HFFc6 (cell line): ENCODE results near the gene LIN28B. TPM values are rescaled to one million over a fixed set of nuclear protein-coding genes. Genes with fewer than 3 reads are reported as not detected.
"Not testable (repeated sequence)": the region's sequence is repeated elsewhere in the genome, so short reads cannot be mapped to it uniquely, and the experiment has no call there.

Source experiments
- DNase-seq: peaks from one replicate; pipeline ENCODE4 v3.0.0-alpha.2; 2018
- H3K27ac Mint-ChIP-seq: 2 replicates; pipeline ENCODE4 v1.8.0; 2020; ENCODE audit warnings: mild to moderate bottlenecking, mixed read lengths
- H3K27me3 Mint-ChIP-seq: 2 replicates; pipeline ENCODE4 v1.8.0; 2021; ENCODE audit warnings: mild to moderate bottlenecking, moderate library complexity, mixed read lengths; ENCODE audit not compliant: insufficient read depth
- H3K36me3 Mint-ChIP-seq: 2 replicates; pipeline ENCODE4 v1.8.0; 2021; ENCODE audit warnings: low read depth, mixed read lengths
- H3K4me1 Mint-ChIP-seq: 2 replicates; pipeline ENCODE4 v1.8.0; 2020; ENCODE audit warnings: low read depth, mixed read lengths
- H3K4me3 Mint-ChIP-seq: 2 replicates; pipeline ENCODE4 v1.8.0; 2020; ENCODE audit warnings: mild to moderate bottlenecking, moderate library complexity, mixed read lengths
- H3K9me3 Mint-ChIP-seq: 2 replicates; pipeline ENCODE4 v1.8.0; 2020; ENCODE audit warnings: mild to moderate bottlenecking, mixed read lengths
- CTCF ChIP-seq: fragments of 200-600 bp; sonication (generic); IDR thresholded peaks from 2 replicates; pipeline ENCODE4 v1.5.0; 2021; ENCODE audit warnings: antibody characterized with exemption, mild to moderate bottlenecking
- total RNA-seq, 6 experiments: library from RNA; stranded (reverse); fragmentation: NEBNext Ultra II Directional; extraction: Animal tissue kit (Norgen Biotek cat#: 25700); gene quantifications; 2 replicates in 1 of 6; 3 replicates in 5 of 6; pipeline ENCODE4 v1.2.3, GENCODE V29; 2021

The LIN28B gene
- total RNA-seq, 6 experiments from 2014 or later = not detected

GRCh38 chr6:104995989-104996617, 39.2 kb downstream of the LIN28B start:
- H3K4me3 Mint-ChIP-seq = no peak overlapping the region
- H3K27ac Mint-ChIP-seq = no peak overlapping the region
- no peaks in the 10 kb centered on the region for H3K9me3 Mint-ChIP-seq
- H3K4me1 Mint-ChIP-seq = no peaks in the 10 kb centered on the region
- no peaks in the 10 kb centered on the region for H3K36me3 Mint-ChIP-seq
- DNase-seq = peak; percentile 6
- peak; percentile 59 for TF ChIP-seq CTCF
- no peaks in the 10 kb centered on the region for H3K27me3 Mint-ChIP-seq

DNA sequence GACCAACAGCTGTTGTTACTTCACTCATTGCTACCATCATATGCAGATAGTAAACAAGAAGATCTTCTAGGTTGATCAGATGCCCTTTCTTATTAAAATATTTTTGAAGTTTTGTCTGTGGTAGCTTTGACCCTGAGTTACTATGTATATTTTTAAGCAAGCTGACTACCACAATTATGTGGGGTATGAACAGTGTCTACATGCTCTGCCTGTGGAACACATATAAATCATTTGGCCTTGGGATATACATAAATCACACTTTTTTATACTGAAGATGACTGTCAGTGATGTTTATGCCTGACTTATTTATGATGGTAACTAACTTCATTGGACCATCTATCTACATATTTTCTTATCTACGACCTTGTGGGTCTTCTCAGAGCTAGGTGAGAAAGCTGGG, 44.2 kb downstream of the LIN28B start:
- Mint-ChIP-seq H3K27me3 (peaks cover 5% of the 10 kb centered on the region), H3K9me3 (no peaks in the 10 kb centered on the region), H3K36me3 (no peaks in the 10 kb centered on the region), H3K4me1 (no peaks in the 10 kb centered on the region), H3K27ac (no peak overlapping the region), H3K4me3 (no peak overlapping the region)
- no peak for TF ChIP-seq CTCF
- DNase-seq = no peak

DNA sequence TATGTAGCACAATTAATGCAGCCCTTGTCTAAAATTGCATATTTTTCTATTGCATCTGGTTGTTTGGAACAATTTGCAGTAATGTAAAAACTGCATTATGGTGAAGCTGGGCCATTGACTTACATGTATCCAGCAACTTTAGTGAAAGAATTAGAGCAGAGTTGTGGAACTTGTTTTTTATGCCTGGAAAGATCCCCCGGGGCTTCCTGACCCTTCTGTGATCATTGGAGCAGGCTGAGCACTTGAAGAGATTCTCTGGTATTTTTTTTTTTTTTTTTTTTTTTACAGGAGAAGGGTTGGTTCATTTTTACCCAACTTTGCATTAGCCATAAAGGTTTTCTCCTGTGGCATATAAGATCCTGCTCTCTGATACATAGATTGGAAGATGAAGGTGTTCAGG, 45.0 kb downstream of the LIN28B start:
- Mint-ChIP-seq H3K36me3 (no peaks in the 10 kb centered on the region), H3K4me3 (no peak overlapping the region), H3K27ac (no peak overlapping the region), H3K4me1 (no peaks in the 10 kb centered on the region), H3K9me3 (no peaks in the 10 kb centered on the region), H3K27me3 (peaks cover 6% of the 10 kb centered on the region)
- no peak for TF ChIP-seq CTCF
- DNase-seq = no peak

GRCh38 chr6:105005451-105005850, 48.5 kb downstream of the LIN28B start:
- peaks cover 6% of the 10 kb centered on the region for H3K27me3 Mint-ChIP-seq
- H3K36me3 Mint-ChIP-seq = no peaks in the 10 kb centered on the region
- H3K4me1 Mint-ChIP-seq = no peaks in the 10 kb centered on the region
- DNase-seq = no peak
- TF ChIP-seq CTCF = no peak
- no peaks in the 10 kb centered on the region for H3K9me3 Mint-ChIP-seq
- no peak overlapping the region for H3K27ac Mint-ChIP-seq
- no peak overlapping the region for H3K4me3 Mint-ChIP-seq

GRCh38 chr6:105013459-105013858, 56.6 kb downstream of the LIN28B start:
- not testable (repeated sequence) for H3K27me3 Mint-ChIP-seq, H3K4me3 Mint-ChIP-seq, H3K27ac Mint-ChIP-seq, H3K36me3 Mint-ChIP-seq, H3K9me3 Mint-ChIP-seq, DNase-seq
- peaks cover 11% of the 10 kb centered on the region for H3K4me1 Mint-ChIP-seq

- Mint-ChIP-seq H3K9me3 (no peaks in the 10 kb centered on the region), H3K4me1 (peaks cover 11% of the 10 kb centered on the region), H3K27ac (no peak overlapping the region), H3K27me3 (peaks cover 5% of the 10 kb centered on the region), H3K4me3 (no peak overlapping the region), H3K36me3 (no peaks in the 10 kb centered on the region)
- TF ChIP-seq CTCF = no peak
- DNase-seq = no peak
These were observed 57.5 kb downstream of the LIN28B start for GRCh38 chr6:105014448-105014847.
